Esophagus muscularis mucosa (tissue), 4 donors: ENCODE measurements around the gene POLR2M. TPM values are rescaled to one million over a fixed set of nuclear protein-coding genes. Genes with fewer than 3 reads are reported as not detected.

ENCODE experiments used
- DNase-seq: peaks from one replicate; pipeline ENCODE4 v3.0.0-alpha.2; 2017; ENCODE audit errors: extremely low spot score
- H3K27ac ChIP-seq, 4 donors: fragments of 200-600 bp; sonication (generic); replicated peaks in 1 of 4; 1 replicate in 3 of 4; 2 replicates in 1 of 4; pipeline ENCODE4 v1.5.1; 2016 to 2019; ENCODE audit warnings: mild to moderate bottlenecking in 1 of 4
- H3K27me3 ChIP-seq, 4 donors: fragments of 200-600 bp; sonication (generic); one replicate each; pipeline versions ENCODE4 v1.5.1 to v1.6.0; 2016 to 2019
- H3K36me3 ChIP-seq, 4 donors: fragments of 200-600 bp; sonication (generic); one replicate each; pipeline ENCODE4 v1.5.1; 2016 to 2019
- H3K4me1 ChIP-seq, 4 donors: fragments of 200-600 bp; sonication (generic); one replicate each; pipeline ENCODE4 v1.5.1; 2016 to 2019
- H3K4me3 ChIP-seq, 4 donors: fragments of 200-600 bp; sonication (generic); 1 replicate in 2 of 4; 2 replicates in 2 of 4; pipeline ENCODE4 v1.5.1; 2016 to 2019; ENCODE audit warnings: mild to moderate bottlenecking in 4 of 4, moderate library complexity in 1 of 4
- H3K9me3 ChIP-seq, 4 donors: fragments of 200-600 bp; sonication (generic); 1 replicate in 3 of 4; 2 replicates in 1 of 4; pipeline ENCODE4 v1.5.1; 2016 to 2019
- CTCF ChIP-seq, 3 experiments: fragments of 200-600 bp in 2 of 3; fragments of 450-650 bp in 1 of 3; sonication (generic) in 2 of 3; IDR thresholded peaks; one replicate each; pipeline ENCODE4 v1.5.1; 2017 to 2019; ENCODE audit warnings: antibody characterized with exemption in 3 of 3, mild to moderate bottlenecking in 2 of 3, moderate library complexity in 1 of 3
- EP300 ChIP-seq: sonication (generic); formaldehyde crosslinking; IDR thresholded peaks from one replicate; pipeline ENCODE4 v1.6.1; 2017; ENCODE audit warnings: antibody characterized with exemption
- POLR2A ChIP-seq: fragments of 450-650 bp; IDR thresholded peaks from one replicate; pipeline ENCODE4 v1.6.1; 2017; ENCODE audit warnings: antibody characterized with exemption, moderate library complexity, mild to moderate bottlenecking, low read depth
- POLR2AphosphoS5 ChIP-seq, 2 donors: sonication (generic); formaldehyde crosslinking; IDR thresholded peaks; one replicate each; pipeline ENCODE4 v1.6.1; 2017; ENCODE audit warnings: antibody characterized with exemption in 2 of 2
- WGBS: methylation state at CpG from one replicate; pipeline ENCODE4 v1.1.5; 2018; 5-methylcytosine and 5-hydroxymethylcytosine counted together
- intact Hi-C: fragments of 100-400 bp; cut with DNase I; formaldehyde crosslinking; loops from one replicate; pipeline ENCODE4 v1.15.1; 2023
- total RNA-seq, 4 donors: library from RNA; depleted of rRNA; stranded (reverse); fragments of >200 nt; gene quantifications; one replicate each; pipeline versions ENCODE4 v1.1.0 to v1.2.1, GENCODE V29; 2016

POLR2M gene
- total RNA-seq, 4 donors from 2014 or later: 133 to 799 (median 379) TPM

- Histone ChIP-seq H3K4me3 (no peak overlapping the region), H3K9me3 (no peaks in the 10 kb centered on the region), H3K36me3 (no peaks in the 10 kb centered on the region), H3K27me3 (no peaks in the 10 kb centered on the region), H3K4me1 (no peaks in the 10 kb centered on the region), H3K27ac (no peak overlapping the region)
- intact Hi-C loops: no loop called here
- TF ChIP-seq EP300 (no peak), POLR2A (no peak), CTCF (IDR thresholded peaks at IDR 0.05) (no peak), POLR2AphosphoS5 (IDR thresholded peaks at IDR 0.05) (no peak)
- no peak for DNase-seq
- WGBS: 98% methylated on average over 1 of the region's 1 CpG
These were observed 55.0 kb downstream of the POLR2M start for GRCh38 chr15:57761562-57761961.

GRCh38 chr15:57762302-57762701, 55.8 kb downstream of the POLR2M start:
- intact Hi-C loops: no loop called here
- H3K36me3 ChIP-seq: no peaks in the 10 kb centered on the region
- H3K27me3 ChIP-seq: no peaks in the 10 kb centered on the region
- no peak overlapping the region for H3K4me3 ChIP-seq
- H3K9me3 ChIP-seq: no peaks in the 10 kb centered on the region
- no peak for DNase-seq
- H3K4me1 ChIP-seq: no peaks in the 10 kb centered on the region
- H3K27ac ChIP-seq: no peak overlapping the region
- TF ChIP-seq POLR2A (no peak), CTCF (IDR thresholded peaks at IDR 0.05) (no peak), POLR2AphosphoS5 (IDR thresholded peaks at IDR 0.05) (no peak), EP300 (no peak)
- WGBS: 96% methylated on average over 4 of the region's 4 CpGs

GRCh38 chr15:57763176-57763964, 56.9 kb downstream of the POLR2M start:
- Histone ChIP-seq H3K9me3 (no peaks in the 10 kb centered on the region), H3K36me3 (no peaks in the 10 kb centered on the region), H3K27ac (no peak overlapping the region), H3K27me3 (no peaks in the 10 kb centered on the region), H3K4me3 (no peak overlapping the region), H3K4me1 (no peaks in the 10 kb centered on the region)
- TF ChIP-seq EP300: no peak
- no peak for TF ChIP-seq CTCF (IDR thresholded peaks at IDR 0.05)
- no peak for TF ChIP-seq POLR2AphosphoS5 (IDR thresholded peaks at IDR 0.05)
- TF ChIP-seq POLR2A: no peak
- DNase-seq: no peak
- intact Hi-C loops: no loop called here
- 91% methylated on average over 5 of the region's 5 CpGs for WGBS

Other genes with a start within 250 kb of the POLR2M start
- gene MYZAP, start 114.8 kb upstream of the POLR2M start, total RNA-seq: 100 to 1,000 TPM; 192 to 274 (median 234) TPM